ENCODE measurements around the gene ZNF19. TPM values are rescaled to one million over a fixed set of nuclear protein-coding genes. Genes with fewer than 3 reads are reported as not detected.

ZNF19 gene
- total and polyA plus RNA-seq, 2 of the 8 experiments (the other 6 are each of a cell fraction or from before 2014, with no cell fraction given), result 1.5 to 3.5 TPM

DNA sequence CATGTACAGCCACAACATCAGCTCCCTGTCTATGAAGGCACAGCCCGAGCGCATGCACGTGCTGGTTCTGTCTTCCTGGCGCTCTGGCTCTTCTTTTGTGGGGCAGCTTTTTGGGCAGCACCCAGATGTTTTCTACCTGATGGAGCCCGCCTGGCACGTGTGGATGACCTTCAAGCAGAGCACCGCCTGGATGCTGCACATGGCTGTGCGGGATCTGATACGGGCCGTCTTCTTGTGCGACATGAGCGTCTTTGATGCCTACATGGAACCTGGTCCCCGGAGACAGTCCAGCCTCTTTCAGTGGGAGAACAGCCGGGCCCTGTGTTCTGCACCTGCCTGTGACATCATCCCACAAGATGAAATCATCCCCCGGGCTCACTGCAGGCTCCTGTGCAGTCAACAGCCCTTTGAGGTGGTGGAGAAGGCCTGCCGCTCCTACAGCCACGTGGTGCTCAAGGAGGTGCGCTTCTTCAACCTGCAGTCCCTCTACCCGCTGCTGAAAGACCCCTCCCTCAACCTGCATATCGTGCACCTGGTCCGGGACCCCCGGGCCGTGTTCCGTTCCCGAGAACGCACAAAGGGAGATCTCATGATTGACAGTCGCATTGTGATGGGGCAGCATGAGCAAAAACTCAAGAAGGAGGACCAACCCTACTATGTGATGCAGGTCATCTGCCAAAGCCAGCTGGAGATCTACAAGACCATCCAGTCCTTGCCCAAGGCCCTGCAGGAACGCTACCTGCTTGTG is 47.8 kb upstream of the ZNF19 start:
- Histone ChIP-seq H3K27me3 (replicated peaks in 1 of 4; ENCODE audit: control insufficient read depth in 3 of 4, extremely low read depth in 1 of 4, insufficient read depth in 3 of 4, low read length in 3 of 4) (no peaks in the 10 kb centered on the region), H3K23me2 (ENCODE audit: low read depth, low read length) (no peaks in the 10 kb centered on the region), H3K56ac (replicated peaks; ENCODE audit: insufficient read length, low read depth, low read length) (no peak overlapping the region), H2BK20ac (ENCODE audit: low read length) (no peak overlapping the region), H3K27ac (ENCODE audit: low read depth, low read length) (no peak overlapping the region), H3K9me3 (ENCODE audit: insufficient read depth in 2 of 2, low read depth in 1 of 2, low read length in 1 of 2) (no peaks in the 10 kb centered on the region), H3K79me1 (ENCODE audit: low read depth, low read length) (peaks cover 3% of the 10 kb centered on the region; the same call in 1 of the 2 replicates), H2AFZ (ENCODE audit: low read length) (no peak overlapping the region), H3K18ac (ENCODE audit: extremely low read depth, low read length) (no peak overlapping the region), H2BK5ac (ENCODE audit: low read depth, low read length) (no peak overlapping the region), H3K4me1 (replicated peaks in 1 of 4; ENCODE audit: control insufficient read depth in 3 of 4, insufficient read depth in 4 of 4, low read length in 3 of 4) (no peaks in the 10 kb centered on the region), H3K36me3 (ENCODE audit: control insufficient read depth in 2 of 4, insufficient read depth in 4 of 4, low read length in 3 of 4) (no peaks in the 10 kb centered on the region), H3K14ac (ENCODE audit: insufficient read length) (no peak overlapping the region), H2BK15ac (ENCODE audit: low read length) (no peak overlapping the region), H4K20me1 (replicated peaks in 1 of 2; ENCODE audit: control insufficient read depth in 1 of 2, insufficient read depth in 2 of 2, low read length in 2 of 2) (no peaks in the 10 kb centered on the region), H3K23ac (ENCODE audit: insufficient read length) (no peak overlapping the region), H2BK12ac (ENCODE audit: low read depth, low read length) (no peak overlapping the region), H3K4me2 (ENCODE audit: insufficient read depth in 1 of 2, low read depth in 2 of 2, low read length in 2 of 2) (no peak overlapping the region), H3K79me2 (ENCODE audit: control insufficient read depth in 1 of 2, insufficient read depth in 2 of 2, low read length in 2 of 2) (no peaks in the 10 kb centered on the region), H4K5ac (ENCODE audit: insufficient read length, low read depth, low read length) (no peak overlapping the region), H2AK5ac (ENCODE audit: low read depth, low read length) (no peak overlapping the region), H2BK120ac (replicated peaks; ENCODE audit: low read depth, low read length) (no peak overlapping the region), H3K4me3 (ENCODE audit: extremely low read depth in 1 of 4, insufficient read depth in 2 of 4, low read depth in 3 of 4, low read length in 4 of 4) (no peak overlapping the region), H4K8ac (ENCODE audit: extremely low read depth, insufficient read depth, low read length) (no peak overlapping the region), H3K4ac (replicated peaks; ENCODE audit: insufficient read length, low read depth, low read length) (no peak overlapping the region), H3K9ac (replicated peaks in 1 of 4; ENCODE audit: extremely low read depth in 1 of 4, low read depth in 3 of 4, low read length in 3 of 4) (no peak overlapping the region), H4K91ac (replicated peaks; ENCODE audit: insufficient read length, low read length) (no peak overlapping the region)
- DNase-seq (ENCODE audit: low read depth in 1 of 2, low spot score in 2 of 2) (no peak), FAIRE-seq (no peak)
- ChIA-PET POLR2A (ENCODE audit: partially characterized antibody) (interaction anchor here (2.9 kb wide), 1 partner anchor 10 kb away, joined by 19 read pairs; the partner anchor contains the start of gene CHST4), CTCF (ENCODE audit: partially characterized antibody) (interaction anchor here (0.5 to 12.7 kb wide), 10 partner anchors 8 to 194 kb away, joined by 3 to 140 read pairs (median 12); partner anchors contain the start of gene CHST4)
- TF ChIP-seq HDAC6 (IDR thresholded peaks at IDR 0.05; ENCODE audit: low read depth, low read length) (no peak), MAFK (IDR thresholded peaks at IDR 0.05; ENCODE audit: low read depth, low read length) (no peak)
- WGBS, 2 experiments (ENCODE audit: extremely low coverage in 1 of 2, insufficient coverage in 1 of 2, insufficient read length in 1 of 2, insufficient replicate concordance in 2 of 2, low coverage in 1 of 2, low lambda C conversion rate in 2 of 2, missing lambda C conversion rate in 1 of 2), result 95% methylated on average over 28 of the region's 28 CpGs; no CpG with 5 or more reads in 1 of the 2 experiments

All from H1 (cell line).